ENCODE results near the gene BMERB1. TPM values are rescaled to one million over a fixed set of nuclear protein-coding genes. Genes with fewer than 3 reads are reported as not detected.

The BMERB1 gene
- total and polyA plus RNA-seq, 2 experiments from 2014 or later = 17.3 to 28.1 TPM

- TF ChIP-seq ZNF462 (CRISPR knock-in tag; IDR thresholded peaks at IDR 0.05) (no peak), NANOG (IDR thresholded peaks at IDR 0.05; ENCODE audit: borderline replicate concordance) (no peak), STAT1 (IDR thresholded peaks at IDR 0.05; ENCODE audit: unreplicated experiment) (no peak), CTCF (conservative IDR thresholded peaks at IDR 0.05; ENCODE audit: low read depth in 2 of 2) (no peak), ETS1 (IDR thresholded peaks at IDR 0.05) (no peak), POLR2AphosphoS5 (IDR thresholded peaks at IDR 0.05; ENCODE audit: low read depth) (no peak)
These were observed 183.5 kb downstream of the BMERB1 start (continued) for GRCh38 chr16:15617901-15618300.

- H3K36me3 Mint-ChIP-seq (ENCODE audit: low read depth) = peaks cover 53% of the 10 kb centered on the region
- H3K27ac ChIP-seq (ENCODE audit: low read depth) = no peak overlapping the region
- no peak for TF ChIP-seq ETS1 (IDR thresholded peaks at IDR 0.05)
- TF ChIP-seq CTCF (conservative IDR thresholded peaks at IDR 0.05; ENCODE audit: low read depth in 2 of 2) = no peak
- no peak for TF ChIP-seq JUNB (IDR thresholded peaks at IDR 0.05; ENCODE audit: unreplicated experiment)
- no peak for TF ChIP-seq REST (IDR thresholded peaks at IDR 0.05; ENCODE audit: unreplicated experiment)
These were observed 184.0 kb downstream of the BMERB1 start for GRCh38 chr16:15618392-15618791.

More at GRCh38 chr16:15618392-15618791, 184.0 kb downstream of the BMERB1 start:
- Mint-ChIP-seq H3K4me1 (no peaks in the 10 kb centered on the region), H3K27ac (no peak overlapping the region), H3K4me3 (no peak overlapping the region), H3K9me3 (no peaks in the 10 kb centered on the region), H3K27me3 (ENCODE audit: insufficient read depth, low read depth, poor library complexity) (no peaks in the 10 kb centered on the region)
- H3K27me3 ChIP-seq (ENCODE audit: insufficient read depth) = no peaks in the 10 kb centered on the region
- no peaks in the 10 kb centered on the region for H3K79me2 ChIP-seq (replicated peaks; ENCODE audit: insufficient read depth)
- no peak overlapping the region for H3K4me2 ChIP-seq
- no peaks in the 10 kb centered on the region for H3K9me2 ChIP-seq (ENCODE audit: insufficient read depth)
- H3F3A ChIP-seq (replicated peaks; ENCODE audit: low read depth) = no peaks in the 10 kb centered on the region
- no peak overlapping the region for H2AFZ ChIP-seq
- no peaks in the 10 kb centered on the region for H3K4me1 ChIP-seq (ENCODE audit: insufficient read depth)
- peaks cover 14% of the 10 kb centered on the region for H3K36me3 ChIP-seq (ENCODE audit: insufficient read depth)
- no peak overlapping the region for H3K4me3 ChIP-seq
- ATAC-seq (no peak), DNase-seq (ENCODE audit: low spot score) (no peak)
- H4K20me1 ChIP-seq (replicated peaks; ENCODE audit: insufficient read depth) = no peaks in the 10 kb centered on the region
